Cardiac septum (tissue), 1 donor: ENCODE results near the gene VWA5A. TPM values are rescaled to one million over a fixed set of nuclear protein-coding genes. Genes with fewer than 3 reads are reported as not detected.
"Not testable (repeated sequence)": the region's sequence is repeated elsewhere in the genome, so short reads cannot be mapped to it uniquely, and the experiment has no call there.

Experiments
- DNase-seq: peaks from one replicate; pipeline ENCODE4 v3.0.0-alpha.2; 2020; ENCODE audit warnings: low spot score
- intact Hi-C: fragments of 100-400 bp; cut with DNase I; formaldehyde crosslinking; loops from one replicate; pipeline ENCODE4 v1.14.0; 2022
- total RNA-seq: library from RNA; stranded (reverse); fragmentation: NEBNext Ultra II Directional; extraction: Animal tissue kit (Norgen Biotek cat#: 25700); gene quantifications from one replicate; pipeline ENCODE4 v1.2.1, GENCODE V29; 2021
- donor health status: DM: no; HTN: no; CAD: no.

VWA5A gene
- total RNA-seq, 1 donor from 2014 or later: 4.3 TPM

GRCh38 chr11:124152770-124153407 is 37.6 kb downstream of the VWA5A start:
- intact Hi-C loops: no loop called here
- no peak for DNase-seq

- intact Hi-C loops: no loop called here
- no peak for DNase-seq
These were observed 38.6 kb downstream of the VWA5A start for GRCh38 chr11:124153821-124154220.

- intact Hi-C loops: no loop called here
These were observed 44.2 kb downstream of the VWA5A start for GRCh38 chr11:124159481-124159880.

GRCh38 chr11:124160986-124161385 is 45.7 kb downstream of the VWA5A start:
- DNase-seq: no peak
- intact Hi-C loops: no loop called here

More at GRCh38 chr11:124159481-124159880, 44.2 kb downstream of the VWA5A start:
- no peak for DNase-seq

GRCh38 chr11:124167826-124168231 is 52.6 kb downstream of the VWA5A start:
- intact Hi-C loops: no loop called here

GRCh38 chr11:124168796-124169195 is 53.5 kb downstream of the VWA5A start:
- intact Hi-C loops: no loop called here
- DNase-seq: no peak

More at GRCh38 chr11:124167826-124168231, 52.6 kb downstream of the VWA5A start:
- DNase-seq: no peak

- DNase-seq, intact Hi-C loops: not testable (repeated sequence)
These were observed 55.1 kb downstream of the VWA5A start for GRCh38 chr11:124170315-124170714.

GRCh38 chr11:124170801-124171586 is 55.7 kb downstream of the VWA5A start:
- intact Hi-C loops: no loop called here
- DNase-seq: no peak

GRCh38 chr11:124172101-124172500 is 56.9 kb downstream of the VWA5A start:
- no peak for DNase-seq
- intact Hi-C loops: no loop called here

GRCh38 chr11:124172599-124172998 is 57.3 kb downstream of the VWA5A start:
- DNase-seq: no peak
- intact Hi-C loops: no loop called here

GRCh38 chr11:124174001-124174583 is 58.8 kb downstream of the VWA5A start:
- intact Hi-C loops: no loop called here
- DNase-seq: no peak

GRCh38 chr11:124176925-124177715 is 61.9 kb downstream of the VWA5A start:
- no peak for DNase-seq
- intact Hi-C loops: no loop called here

- intact Hi-C loops: no loop called here
These were observed 64.1 kb downstream of the VWA5A start for GRCh38 chr11:124179310-124179709.

GRCh38 chr11:124183068-124183467 is 67.8 kb downstream of the VWA5A start, which contains the start of gene OR10D3:
TSS of gene OR10D3 (plus strand) at chr11:124183345. CDS start at chr11:124185270, 1,925 bp downstream.
- intact Hi-C loops: no loop called here
- no peak for DNase-seq

More at GRCh38 chr11:124179310-124179709, 64.1 kb downstream of the VWA5A start:
- no peak for DNase-seq

- intact Hi-C loops: no loop called here
- no peak for DNase-seq
These were observed 75.3 kb downstream of the VWA5A start for GRCh38 chr11:124190298-124191139.

GRCh38 chr11:124193221-124194010 is 78.2 kb downstream of the VWA5A start:
- intact Hi-C loops: no loop called here
- no peak for DNase-seq

GRCh38 chr11:124194293-124195188 is 79.3 kb downstream of the VWA5A start:
- DNase-seq: no peak
- intact Hi-C loops: no loop called here
